Measurements from ENCODE around the gene TBC1D16. TPM values are rescaled to one million over a fixed set of nuclear protein-coding genes. Genes with fewer than 3 reads are reported as not detected.

TBC1D16 gene
- total RNA-seq, 1 experiment from 2014 or later, result 21.7 TPM

GRCh38 chr17:79925242-79925957, 110.3 kb downstream of the TBC1D16 start:
- peak; percentile 35 for DNase-seq (ENCODE audit: low spot score)
- in situ Hi-C loops (cut with HindIII; ENCODE audit: low sequenced_read_pairs), result no loop called here

- no peak for DNase-seq (ENCODE audit: low spot score)
- in situ Hi-C loops (cut with HindIII; ENCODE audit: low sequenced_read_pairs), result no loop called here
Observed at GRCh38 chr17:79924639-79924976, 111.1 kb downstream of the TBC1D16 start.

GRCh38 chr17:79923974-79924638, 111.6 kb downstream of the TBC1D16 start:
- DNase-seq (ENCODE audit: low spot score), result peak; percentile 28

GRCh38 chr17:79922798-79923197, 112.9 kb downstream of the TBC1D16 start:
- in situ Hi-C loops (cut with HindIII; ENCODE audit: low sequenced_read_pairs), result no loop called here
- no peak for DNase-seq (ENCODE audit: low spot score)

More at GRCh38 chr17:79923974-79924638, 111.6 kb downstream of the TBC1D16 start:
- in situ Hi-C loops (cut with HindIII; ENCODE audit: low sequenced_read_pairs), result no loop called here

- DNase-seq (ENCODE audit: low spot score), result no peak
- in situ Hi-C loops (cut with HindIII; ENCODE audit: low sequenced_read_pairs), result no loop called here
Observed at GRCh38 chr17:79922116-79922601, 113.5 kb downstream of the TBC1D16 start.

GRCh38 chr17:79921411-79922115, 114.1 kb downstream of the TBC1D16 start:
- in situ Hi-C loops (cut with HindIII; ENCODE audit: low sequenced_read_pairs), result no loop called here
- no peak for DNase-seq (ENCODE audit: low spot score)

GRCh38 chr17:79920751-79921410, 114.8 kb downstream of the TBC1D16 start:
- in situ Hi-C loops (cut with HindIII; ENCODE audit: low sequenced_read_pairs), result no loop called here
- no peak for DNase-seq (ENCODE audit: low spot score)

GRCh38 chr17:79919862-79920720, 115.6 kb downstream of the TBC1D16 start:
- DNase-seq (ENCODE audit: low spot score), result no peak
- in situ Hi-C loops (cut with HindIII; ENCODE audit: low sequenced_read_pairs), result no loop called here

- peak; percentile 22 for DNase-seq (ENCODE audit: low spot score)
- in situ Hi-C loops (cut with HindIII; ENCODE audit: low sequenced_read_pairs), result no loop called here
Observed at GRCh38 chr17:79919164-79919585, 116.5 kb downstream of the TBC1D16 start.

- in situ Hi-C loops (cut with HindIII; ENCODE audit: low sequenced_read_pairs), result no loop called here
- no peak for DNase-seq (ENCODE audit: low spot score)
Observed at GRCh38 chr17:79918581-79919163, 117.0 kb downstream of the TBC1D16 start.

- DNase-seq (ENCODE audit: low spot score), result no peak
- in situ Hi-C loops (cut with HindIII; ENCODE audit: low sequenced_read_pairs), result no loop called here
Observed at GRCh38 chr17:79917902-79918484, 117.7 kb downstream of the TBC1D16 start.

- in situ Hi-C loops (cut with HindIII; ENCODE audit: low sequenced_read_pairs), result no loop called here
- DNase-seq (ENCODE audit: low spot score), result no peak
Observed at GRCh38 chr17:79916991-79917901, 118.4 kb downstream of the TBC1D16 start.

- in situ Hi-C loops (cut with HindIII; ENCODE audit: low sequenced_read_pairs), result no loop called here
- DNase-seq (ENCODE audit: low spot score), result no peak
Observed at GRCh38 chr17:79916506-79916905, 119.2 kb downstream of the TBC1D16 start.

- in situ Hi-C loops (cut with HindIII; ENCODE audit: low sequenced_read_pairs), result no loop called here
- no peak for DNase-seq (ENCODE audit: low spot score)
Observed at GRCh38 chr17:79915850-79916430, 119.7 kb downstream of the TBC1D16 start.

GRCh38 chr17:79914813-79915740, 120.6 kb downstream of the TBC1D16 start:
- no peak for DNase-seq (ENCODE audit: low spot score)
- in situ Hi-C loops (cut with HindIII; ENCODE audit: low sequenced_read_pairs), result no loop called here
